Measurements from ENCODE around the gene SETSIP.
"Not testable (repeated sequence)": the region's sequence is repeated elsewhere in the genome, so short reads cannot be mapped to it uniquely, and the experiment has no call there.

The SETSIP gene

GRCh38 chr1:92075311-92075710 lies at the start of gene SETSIP:
Gene SETSIP, minus strand, starts transcription at chr1:92075411. Its CDS starts 0 bp downstream, at chr1:92075411.
- no peak for DNase-seq (ENCODE audit: low spot score)

GRCh38 chr1:92123868-92124267 lies 48.7 kb upstream of the SETSIP start:
- no peak for DNase-seq (ENCODE audit: low spot score)

- no peak for DNase-seq (ENCODE audit: low spot score)
Measured at GRCh38 chr1:92118826-92119225, 43.6 kb upstream of the SETSIP start.

- no peak for DNase-seq (ENCODE audit: low spot score)
Measured at GRCh38 chr1:92117526-92117925, 42.3 kb upstream of the SETSIP start.

GRCh38 chr1:92108631-92109030 lies 33.4 kb upstream of the SETSIP start:
- DNase-seq (ENCODE audit: low spot score) = no peak

- no peak for DNase-seq (ENCODE audit: low spot score)
Measured at GRCh38 chr1:92105546-92106081, 30.4 kb upstream of the SETSIP start.

- DNase-seq (ENCODE audit: low spot score) = no peak
Measured at GRCh38 chr1:92096317-92096716, 21.1 kb upstream of the SETSIP start.

GRCh38 chr1:92095874-92096273 lies 20.7 kb upstream of the SETSIP start:
- no peak for DNase-seq (ENCODE audit: low spot score)

GRCh38 chr1:92094595-92094994 lies 19.4 kb upstream of the SETSIP start:
- DNase-seq (ENCODE audit: low spot score) = no peak

GRCh38 chr1:92094090-92094489 lies 18.9 kb upstream of the SETSIP start:
- no peak for DNase-seq (ENCODE audit: low spot score)

- DNase-seq (ENCODE audit: low spot score) = no peak
Measured at GRCh38 chr1:92091625-92092024, 16.4 kb upstream of the SETSIP start.

GRCh38 chr1:92087542-92087941 lies 12.3 kb upstream of the SETSIP start:
- DNase-seq (ENCODE audit: low spot score) = no peak

GRCh38 chr1:92085727-92086126 lies 10.5 kb upstream of the SETSIP start:
- DNase-seq (ENCODE audit: low spot score) = no peak

GRCh38 chr1:92084651-92085050 lies 9.4 kb upstream of the SETSIP start:
- no peak for DNase-seq (ENCODE audit: low spot score)

GRCh38 chr1:92081031-92081430 lies 5.8 kb upstream of the SETSIP start:
- DNase-seq (ENCODE audit: low spot score) = no peak

GRCh38 chr1:92080128-92080985 lies 5.1 kb upstream of the SETSIP start, which contains the start of gene BTBD8:
Gene BTBD8, plus strand, starts transcription at chr1:92080345. Its CDS starts 227 bp downstream, at chr1:92080572.
- DNase-seq (ENCODE audit: low spot score) = peak; percentile 96

GRCh38 chr1:92079441-92079840 lies 4.2 kb upstream of the SETSIP start:
- no peak for DNase-seq (ENCODE audit: low spot score)

- DNase-seq (ENCODE audit: low spot score) = not testable (repeated sequence)
Measured at GRCh38 chr1:92078077-92078476, 2.9 kb upstream of the SETSIP start.

- no peak for DNase-seq (ENCODE audit: low spot score)
Measured at GRCh38 chr1:92076363-92076762, 1.2 kb upstream of the SETSIP start.

- not testable (repeated sequence) for DNase-seq (ENCODE audit: low spot score)
Measured at GRCh38 chr1:92074446-92074845, 765 bp downstream of the SETSIP start.

GRCh38 chr1:92070892-92071291 lies 4.3 kb downstream of the SETSIP start:
- DNase-seq (ENCODE audit: low spot score) = no peak

GRCh38 chr1:92066321-92066720 lies 8.9 kb downstream of the SETSIP start:
- DNase-seq (ENCODE audit: low spot score) = no peak

GRCh38 chr1:92065042-92065441 lies 10.2 kb downstream of the SETSIP start:
- no peak for DNase-seq (ENCODE audit: low spot score)

- DNase-seq (ENCODE audit: low spot score) = no peak
Measured at GRCh38 chr1:92051948-92052347, 23.3 kb downstream of the SETSIP start.
